ENCODE data around the gene RNPS1.

DNA sequence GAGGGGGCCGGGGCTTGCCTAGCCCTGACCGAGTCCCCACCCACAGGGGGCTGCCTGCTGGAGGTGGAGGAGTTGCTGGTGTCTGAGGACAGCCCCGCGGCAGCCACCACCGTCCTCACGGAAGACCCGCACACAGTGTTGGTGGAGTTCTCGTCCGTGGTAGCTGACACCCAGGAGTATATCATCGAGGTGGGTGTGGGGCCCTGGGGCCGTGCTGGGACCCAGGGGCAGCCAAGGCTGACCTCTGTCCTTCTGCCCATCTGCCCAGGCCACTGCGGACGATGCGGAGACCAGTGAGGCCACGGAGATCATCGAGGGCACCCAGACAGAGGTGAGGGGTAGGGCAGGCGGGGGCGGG lies 33.1 kb downstream of the RNPS1 start:
- TF ChIP-seq, protein P1, sequence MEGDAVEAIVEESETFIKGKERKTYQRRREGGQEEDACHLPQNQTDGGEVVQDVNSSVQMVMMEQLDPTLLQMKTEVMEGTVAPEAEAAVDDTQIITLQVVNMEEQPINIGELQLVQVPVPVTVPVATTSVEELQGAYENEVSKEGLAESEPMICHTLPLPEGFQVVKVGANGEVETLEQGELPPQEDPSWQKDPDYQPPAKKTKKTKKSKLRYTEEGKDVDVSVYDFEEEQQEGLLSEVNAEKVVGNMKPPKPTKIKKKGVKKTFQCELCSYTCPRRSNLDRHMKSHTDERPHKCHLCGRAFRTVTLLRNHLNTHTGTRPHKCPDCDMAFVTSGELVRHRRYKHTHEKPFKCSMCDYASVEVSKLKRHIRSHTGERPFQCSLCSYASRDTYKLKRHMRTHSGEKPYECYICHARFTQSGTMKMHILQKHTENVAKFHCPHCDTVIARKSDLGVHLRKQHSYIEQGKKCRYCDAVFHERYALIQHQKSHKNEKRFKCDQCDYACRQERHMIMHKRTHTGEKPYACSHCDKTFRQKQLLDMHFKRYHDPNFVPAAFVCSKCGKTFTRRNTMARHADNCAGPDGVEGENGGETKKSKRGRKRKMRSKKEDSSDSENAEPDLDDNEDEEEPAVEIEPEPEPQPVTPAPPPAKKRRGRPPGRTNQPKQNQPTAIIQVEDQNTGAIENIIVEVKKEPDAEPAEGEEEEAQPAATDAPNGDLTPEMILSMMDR (IDR thresholded peaks at IDR 0.05; ENCODE audit: borderline replicate concordance, extremely low read depth, low read length, poor library complexity, severe bottlenecking) = no peak
- no peak for TF ChIP-seq EZH2 (IDR thresholded peaks at IDR 0.05; ENCODE audit: borderline replicate concordance, low read depth, low read length, severe bottlenecking)

All from DND-41 (cell line).